Keratinocyte (primary cell): ENCODE data around the gene ZNF148.

ENCODE experiments used
- EZH2 ChIP-seq: IDR thresholded peaks from one replicate; pipeline ENCODE4 v1.6.1; 2012; ENCODE audit warnings: inconsistent platforms, mild to moderate bottlenecking, low read length, moderate library complexity
- TF ChIP-seq, protein P1 (sequence below), 3 experiments: IDR thresholded peaks in 1 of 3; conservative IDR thresholded peaks in 1 of 3; optimal IDR thresholded peaks in 1 of 3; 2 replicates in 2 of 3; 3 replicates in 1 of 3; pipeline versions ENCODE3 to v1.5.1; 2011; ENCODE audit warnings: low read length in 3 of 3, mild to moderate bottlenecking in 3 of 3, moderate library complexity in 2 of 3, control low read depth in 1 of 3, inconsistent platforms in 1 of 3; ENCODE audit not compliant: insufficient read depth in 2 of 3; ENCODE audit errors: extremely low read depth in 1 of 3

GRCh38 chr3:125177746-125178145, 197.4 kb downstream of the ZNF148 start:
- TF ChIP-seq, protein P1, sequence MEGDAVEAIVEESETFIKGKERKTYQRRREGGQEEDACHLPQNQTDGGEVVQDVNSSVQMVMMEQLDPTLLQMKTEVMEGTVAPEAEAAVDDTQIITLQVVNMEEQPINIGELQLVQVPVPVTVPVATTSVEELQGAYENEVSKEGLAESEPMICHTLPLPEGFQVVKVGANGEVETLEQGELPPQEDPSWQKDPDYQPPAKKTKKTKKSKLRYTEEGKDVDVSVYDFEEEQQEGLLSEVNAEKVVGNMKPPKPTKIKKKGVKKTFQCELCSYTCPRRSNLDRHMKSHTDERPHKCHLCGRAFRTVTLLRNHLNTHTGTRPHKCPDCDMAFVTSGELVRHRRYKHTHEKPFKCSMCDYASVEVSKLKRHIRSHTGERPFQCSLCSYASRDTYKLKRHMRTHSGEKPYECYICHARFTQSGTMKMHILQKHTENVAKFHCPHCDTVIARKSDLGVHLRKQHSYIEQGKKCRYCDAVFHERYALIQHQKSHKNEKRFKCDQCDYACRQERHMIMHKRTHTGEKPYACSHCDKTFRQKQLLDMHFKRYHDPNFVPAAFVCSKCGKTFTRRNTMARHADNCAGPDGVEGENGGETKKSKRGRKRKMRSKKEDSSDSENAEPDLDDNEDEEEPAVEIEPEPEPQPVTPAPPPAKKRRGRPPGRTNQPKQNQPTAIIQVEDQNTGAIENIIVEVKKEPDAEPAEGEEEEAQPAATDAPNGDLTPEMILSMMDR (optimal IDR thresholded peaks at IDR 0.05 in 1 of 3, IDR thresholded peaks at IDR 0.05 in 1 of 3, conservative IDR thresholded peaks at IDR 0.05 in 1 of 3; ENCODE audit: extremely low read depth in 1 of 3, insufficient read depth in 2 of 3, low read length in 3 of 3), result no peak
- no peak for TF ChIP-seq EZH2
